Adipose tissue (tissue), 3 donors: ENCODE data around the gene HS3ST5. TPM values are rescaled to one million over a fixed set of nuclear protein-coding genes. Genes with fewer than 3 reads are reported as not detected.
"Not testable (repeated sequence)": the region's sequence is repeated elsewhere in the genome, so short reads cannot be mapped to it uniquely, and the experiment has no call there.

Source experiments
- H3K27ac ChIP-seq: one replicate; pipeline ENCODE4 v1.5.1; 2013; ENCODE audit warnings: low read depth, low read length
- WGBS, 3 donors: extraction: QIAGEN DNeasy Blood & Tissue Kit; methylation state at CpG; one replicate each; pipeline ENCODE4 v1.1.7; 2013; 5-methylcytosine and 5-hydroxymethylcytosine counted together
- polyA plus RNA-seq, 3 donors: library from polyadenylated mRNA; stranded (reverse); fragments of 200-250 nt; gene quantifications; one replicate each; pipeline ENCODE4 v1.2.3, GENCODE V29; 2013
- donor health status: healthy with polysubstance abuse.
- donor health status: Bipolar disorder and iron deficiency.
- donor health status: healthy.

The HS3ST5 gene
- polyA plus RNA-seq, 3 donors, result 0.07 TPM; not detected in 2

GRCh38 chr6:114343782-114344144 is 940 bp upstream of the HS3ST5 start:
- 25 to 32% (median 26%) methylated on average over 2 of the region's 2 CpGs for WGBS, 3 donors

GRCh38 chr6:114342086-114342825 is 567 bp downstream of the HS3ST5 start:
- no peak overlapping the region for H3K27ac ChIP-seq

More at GRCh38 chr6:114343782-114344144, 940 bp upstream of the HS3ST5 start:
- no peak overlapping the region for H3K27ac ChIP-seq

GRCh38 chr6:114339706-114340105 is 3.1 kb downstream of the HS3ST5 start:
- no peak overlapping the region for H3K27ac ChIP-seq
- WGBS, 3 donors, result 10 to 26% (median 20%) methylated on average over 1 of the region's 1 CpG

More at GRCh38 chr6:114342086-114342825, 567 bp downstream of the HS3ST5 start:
- 1% methylated on average over 68 to 92 of the region's 92 CpGs for WGBS, 3 donors

GRCh38 chr6:114334237-114334636 is 8.6 kb downstream of the HS3ST5 start:
- 81 to 85% (median 84%) methylated on average over 4 of the region's 4 CpGs for WGBS, 3 donors
- H3K27ac ChIP-seq, result no peak overlapping the region

GRCh38 chr6:114327074-114327473 is 15.7 kb downstream of the HS3ST5 start:
- no peak overlapping the region for H3K27ac ChIP-seq

GRCh38 chr6:114323784-114324183 is 19.0 kb downstream of the HS3ST5 start:
- no peak overlapping the region for H3K27ac ChIP-seq
- WGBS, 3 donors, result 88 to 94% (median 93%) methylated on average over 1 of the region's 1 CpG

GRCh38 chr6:114319749-114320148 is 23.1 kb downstream of the HS3ST5 start:
- 88 to 91% (median 88%) methylated on average over 3 of the region's 3 CpGs for WGBS, 3 donors
- no peak overlapping the region for H3K27ac ChIP-seq

- 81 to 89% (median 89%) methylated on average over 5 of the region's 5 CpGs for WGBS, 3 donors
- H3K27ac ChIP-seq, result no peak overlapping the region
Observed at GRCh38 chr6:114315831-114316595, 26.8 kb downstream of the HS3ST5 start.

GRCh38 chr6:114313816-114314215 is 29.0 kb downstream of the HS3ST5 start:
- 95 to 100% (median 95%) methylated on average over 6 of the region's 6 CpGs for WGBS, 3 donors
- H3K27ac ChIP-seq, result not testable (repeated sequence)

GRCh38 chr6:114312931-114313330 is 29.9 kb downstream of the HS3ST5 start:
- WGBS, 3 donors, result 90 to 94% (median 92%) methylated on average over 4 of the region's 4 CpGs
- H3K27ac ChIP-seq, result no peak overlapping the region

- H3K27ac ChIP-seq, result no peak overlapping the region
- 65 to 70% (median 67%) methylated on average over 2 of the region's 2 CpGs for WGBS, 3 donors
Observed at GRCh38 chr6:114310053-114310452, 32.8 kb downstream of the HS3ST5 start.

- H3K27ac ChIP-seq, result no peak overlapping the region
- WGBS, 3 donors, result 70 to 82% (median 73%) methylated on average over 1 of the region's 1 CpG
Observed at GRCh38 chr6:114304304-114304887, 38.4 kb downstream of the HS3ST5 start.

- WGBS, 3 donors, result 49 to 87% (median 74%) methylated on average over 2 of the region's 2 CpGs
- H3K27ac ChIP-seq, result no peak overlapping the region
Observed at GRCh38 chr6:114301596-114302219, 41.1 kb downstream of the HS3ST5 start.

GRCh38 chr6:114297135-114297534 is 45.7 kb downstream of the HS3ST5 start:
- H3K27ac ChIP-seq, result no peak overlapping the region
- WGBS, 3 donors, result 91 to 93% (median 93%) methylated on average over 6 of the region's 6 CpGs

GRCh38 chr6:114292431-114292830 is 50.4 kb downstream of the HS3ST5 start:
- WGBS, 3 donors, result 91 to 94% (median 94%) methylated on average over 1 of the region's 1 CpG
- H3K27ac ChIP-seq, result no peak overlapping the region

- 48 to 75% (median 73%) methylated on average over 2 of the region's 2 CpGs for WGBS, 3 donors
Observed at GRCh38 chr6:114291428-114291827, 51.4 kb downstream of the HS3ST5 start.

GRCh38 chr6:114290864-114291263 is 52.0 kb downstream of the HS3ST5 start:
- WGBS, 3 donors, result 88 to 96% (median 91%) methylated on average over 3 of the region's 3 CpGs
- no peak overlapping the region for H3K27ac ChIP-seq

More at GRCh38 chr6:114291428-114291827, 51.4 kb downstream of the HS3ST5 start:
- H3K27ac ChIP-seq, result no peak overlapping the region

GRCh38 chr6:114288701-114289495 is 53.9 kb downstream of the HS3ST5 start:
- no peak overlapping the region for H3K27ac ChIP-seq
- 68 to 77% (median 71%) methylated on average over 3 of the region's 3 CpGs for WGBS, 3 donors
